PC-9 (cell line): Measurements from ENCODE around the gene PCDHGA7. TPM values are rescaled to one million over a fixed set of nuclear protein-coding genes. Genes with fewer than 3 reads are reported as not detected.
A peak's percentile ranks its signal among the peaks of the same experiment; 100 is the strongest.
"Not testable (repeated sequence)": the region's sequence is repeated elsewhere in the genome, so short reads cannot be mapped to it uniquely, and the experiment has no call there.

Experiments used
- Bru-seq: library from RNA; stranded (reverse); fragments of 400-500 nt; gene quantifications from one replicate; lab custom pipeline; 2021; lab: Mats Ljungman, UMichigan
- BruChase-seq, 2 experiments: library from RNA; stranded (reverse); fragments of 400-500 nt; gene quantifications; one replicate each; lab custom pipeline; 2021; lab: Mats Ljungman, UMichigan
- BruUV-seq: library from RNA; stranded (reverse); fragments of 400-500 nt; replicated peaks from 2 replicates; lab custom pipeline; 2021; lab: Mats Ljungman, UMichigan
- CTCF ChIA-PET: fragments of 300-600 bp; sonication (Branson Sonifier 250); formaldehyde crosslinking; loops from one replicate; lab custom pipeline; 2022; ENCODE audit warnings: antibody characterized with exemption; lab: Charles Lee
- POLR2A ChIA-PET: fragments of 300-600 bp; sonication (Branson Sonifier 250); formaldehyde crosslinking; loops from one replicate; lab custom pipeline; 2022; ENCODE audit warnings: antibody characterized with exemption; ENCODE audit not compliant: unreplicated experiment; lab: Charles Lee
- DNase-seq, 2 experiments: peaks; one replicate each; pipeline versions ENCODE4 v3.0.0 to v3.0.0-alpha.2; 2015 to 2022; ENCODE audit warnings: mixed read lengths in 1 of 2
- H2AFZ ChIP-seq: fragments of 200-600 bp; sonication (generic); 2 replicates; pipeline ENCODE4 v1.8.1; 2017; ENCODE audit warnings: antibody characterized with exemption
- H3F3A ChIP-seq: fragments of 200-600 bp; sonication (generic); 2 replicates; pipeline ENCODE4 v1.8.1; 2017; ENCODE audit warnings: antibody characterized with exemption, mild to moderate bottlenecking, low read depth; ENCODE audit not compliant: insufficient read depth
- H3K27ac ChIP-seq: fragments of 200-600 bp; sonication (generic); 2 replicates; pipeline ENCODE4 v1.6.1; 2016; ENCODE audit warnings: mixed run types
- H3K27me3 ChIP-seq: fragments of 200-600 bp; sonication (generic); 2 replicates; pipeline ENCODE4 v1.6.1; 2016; ENCODE audit warnings: low read depth, mixed run types; ENCODE audit not compliant: insufficient read depth
- H3K36me3 ChIP-seq: fragments of 200-600 bp; sonication (generic); 2 replicates; pipeline ENCODE4 v1.6.1; 2016; ENCODE audit warnings: low read depth, mixed run types
- H3K4me1 ChIP-seq: fragments of 200-600 bp; sonication (generic); replicated peaks from 2 replicates; pipeline ENCODE4 v1.6.1; 2016; ENCODE audit warnings: mixed run types; ENCODE audit not compliant: insufficient read depth
- H3K4me2 ChIP-seq: fragments of 200-600 bp; sonication (generic); 2 replicates; pipeline ENCODE4 v1.6.1; 2017; ENCODE audit warnings: mixed run types
- H3K4me3 ChIP-seq: fragments of 200-600 bp; sonication (generic); 2 replicates; pipeline ENCODE4 v1.6.1; 2016; ENCODE audit warnings: mixed run types
- H3K79me2 ChIP-seq: fragments of 200-600 bp; sonication (generic); 2 replicates; pipeline ENCODE4 v1.6.1; 2017; ENCODE audit warnings: low read depth, mixed run types
- H3K9me2 ChIP-seq: fragments of 200-600 bp; sonication (generic); 2 replicates; pipeline ENCODE4 v1.8.1; 2017; ENCODE audit warnings: mild to moderate bottlenecking; ENCODE audit not compliant: insufficient read depth
- H3K9me3 ChIP-seq: fragments of 200-600 bp; sonication (generic); 2 replicates; pipeline ENCODE4 v1.8.1; 2016; ENCODE audit warnings: low read depth; ENCODE audit not compliant: insufficient read depth
- H4K20me1 ChIP-seq: fragments of 200-600 bp; sonication (generic); 2 replicates; pipeline ENCODE4 v1.8.1; 2017; ENCODE audit not compliant: insufficient read depth
- EZH2 ChIP-seq: fragments of 200-600 bp; sonication (generic); IDR thresholded peaks from 2 replicates; pipeline ENCODE4 v1.8.0; 2017; ENCODE audit warnings: antibody characterized with exemption, low read depth
- intact Hi-C: fragments of 100-400 bp; cut with micrococcal nuclease; formaldehyde crosslinking; loops from one replicate; pipeline ENCODE4 v1.10.0; 2022; ENCODE audit not compliant: unreplicated experiment
- long read RNA-seq: library from polyadenylated mRNA; stranded (forward); transcript quantifications from one replicate; pipeline ENCODE4 v2.0.0, GENCODE V29; 2022
- total RNA-seq: library from RNA; stranded (reverse); gene quantifications from 2 replicates; pipeline ENCODE4 v1.2.3, GENCODE V29; 2021
- TF ChIP-seq, protein P1 (sequence below): fragments of 200-600 bp; sonication (generic); conservative IDR thresholded peaks from 2 replicates; pipeline ENCODE4 v1.6.1; 2017; ENCODE audit warnings: mixed run types, antibody characterized with exemption, mild to moderate bottlenecking, moderate library complexity

Gene PCDHGA7
- total RNA-seq (not detected in 2 replicates), Bru-seq, nascent RNA (not detected), BruChase-seq, experiment 1, labeled RNA remaining after a 2-hour chase (percentile 12 among the genes with signal in this experiment), BruChase-seq, experiment 2, labeled RNA remaining after a 6-hour chase (percentile 14 among the genes with signal in this experiment)
- long read RNA-seq, result 0 reads

DNA sequence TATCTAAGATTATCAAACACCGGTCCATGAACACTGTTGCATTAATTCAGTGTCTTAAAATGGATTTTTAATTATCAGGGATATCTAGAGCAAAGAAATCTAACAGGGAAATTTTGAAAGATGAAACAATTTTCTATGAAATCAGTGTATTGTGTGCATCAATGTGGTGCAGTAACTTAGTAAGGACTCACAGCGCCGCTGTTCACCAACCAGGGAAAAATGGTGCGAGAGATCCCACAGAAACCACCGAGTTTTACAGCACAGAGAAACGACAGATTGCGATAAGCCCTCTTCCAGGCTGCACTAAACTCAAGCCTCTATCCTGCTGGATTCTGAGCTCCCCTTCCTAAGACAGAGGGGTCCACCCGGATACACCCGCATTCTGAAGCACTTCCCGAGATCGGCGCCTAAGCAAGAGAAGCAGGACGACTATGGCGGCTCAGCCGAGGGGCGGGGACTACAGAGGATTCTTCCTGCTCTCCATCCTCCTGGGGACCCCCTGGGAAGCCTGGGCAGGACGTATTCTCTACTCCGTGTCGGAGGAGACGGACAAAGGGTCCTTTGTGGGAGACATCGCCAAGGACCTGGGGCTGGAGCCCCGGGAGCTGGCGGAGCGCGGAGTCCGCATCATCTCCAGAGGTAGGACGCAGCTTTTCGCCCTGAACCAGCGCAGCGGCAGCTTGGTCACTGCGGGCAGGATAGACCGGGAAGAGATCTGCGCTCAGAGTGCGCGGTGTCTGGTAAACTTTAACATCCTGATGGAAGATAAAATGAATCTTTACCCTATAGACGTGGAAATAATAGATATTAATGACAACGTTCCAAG is at the start of gene PCDHGA7:
Gene PCDHGA7 (plus strand): TSS at position 274 of the 826 bp plus-strand sequence. CDS start 158 bp downstream, at position 432.
- intact Hi-C loops, result no loop called here
- H3K4me2 ChIP-seq, result no peak within 1 kb of the TSS
- DNase-seq, result no peak
- no peaks in the 10 kb centered on the region for H3F3A ChIP-seq
- BruUV-seq, result no TSS peak
- H3K9me3 ChIP-seq, result no peaks in the 10 kb centered on the region
- H3K27ac ChIP-seq, result no peak within 1 kb of the TSS
- H3K4me1 ChIP-seq, result no peaks in the 10 kb centered on the region
- no peaks in the 10 kb centered on the region for H3K79me2 ChIP-seq
- no peaks in the 10 kb centered on the region for H3K9me2 ChIP-seq
- H3K4me3 ChIP-seq, result no peak within 1 kb of the TSS
- no peaks in the 10 kb centered on the region for H4K20me1 ChIP-seq
- CTCF ChIA-PET, result no interaction called here
- no peaks in the 10 kb centered on the region for H3K36me3 ChIP-seq
- peaks cover 49% of the 10 kb centered on the region for H3K27me3 ChIP-seq
- POLR2A ChIA-PET, result no interaction called here
- H2AFZ ChIP-seq, result no peak within 1 kb of the TSS
- TF ChIP-seq, protein P1, sequence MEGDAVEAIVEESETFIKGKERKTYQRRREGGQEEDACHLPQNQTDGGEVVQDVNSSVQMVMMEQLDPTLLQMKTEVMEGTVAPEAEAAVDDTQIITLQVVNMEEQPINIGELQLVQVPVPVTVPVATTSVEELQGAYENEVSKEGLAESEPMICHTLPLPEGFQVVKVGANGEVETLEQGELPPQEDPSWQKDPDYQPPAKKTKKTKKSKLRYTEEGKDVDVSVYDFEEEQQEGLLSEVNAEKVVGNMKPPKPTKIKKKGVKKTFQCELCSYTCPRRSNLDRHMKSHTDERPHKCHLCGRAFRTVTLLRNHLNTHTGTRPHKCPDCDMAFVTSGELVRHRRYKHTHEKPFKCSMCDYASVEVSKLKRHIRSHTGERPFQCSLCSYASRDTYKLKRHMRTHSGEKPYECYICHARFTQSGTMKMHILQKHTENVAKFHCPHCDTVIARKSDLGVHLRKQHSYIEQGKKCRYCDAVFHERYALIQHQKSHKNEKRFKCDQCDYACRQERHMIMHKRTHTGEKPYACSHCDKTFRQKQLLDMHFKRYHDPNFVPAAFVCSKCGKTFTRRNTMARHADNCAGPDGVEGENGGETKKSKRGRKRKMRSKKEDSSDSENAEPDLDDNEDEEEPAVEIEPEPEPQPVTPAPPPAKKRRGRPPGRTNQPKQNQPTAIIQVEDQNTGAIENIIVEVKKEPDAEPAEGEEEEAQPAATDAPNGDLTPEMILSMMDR, result no peak
- TF ChIP-seq EZH2, result no peak

DNA sequence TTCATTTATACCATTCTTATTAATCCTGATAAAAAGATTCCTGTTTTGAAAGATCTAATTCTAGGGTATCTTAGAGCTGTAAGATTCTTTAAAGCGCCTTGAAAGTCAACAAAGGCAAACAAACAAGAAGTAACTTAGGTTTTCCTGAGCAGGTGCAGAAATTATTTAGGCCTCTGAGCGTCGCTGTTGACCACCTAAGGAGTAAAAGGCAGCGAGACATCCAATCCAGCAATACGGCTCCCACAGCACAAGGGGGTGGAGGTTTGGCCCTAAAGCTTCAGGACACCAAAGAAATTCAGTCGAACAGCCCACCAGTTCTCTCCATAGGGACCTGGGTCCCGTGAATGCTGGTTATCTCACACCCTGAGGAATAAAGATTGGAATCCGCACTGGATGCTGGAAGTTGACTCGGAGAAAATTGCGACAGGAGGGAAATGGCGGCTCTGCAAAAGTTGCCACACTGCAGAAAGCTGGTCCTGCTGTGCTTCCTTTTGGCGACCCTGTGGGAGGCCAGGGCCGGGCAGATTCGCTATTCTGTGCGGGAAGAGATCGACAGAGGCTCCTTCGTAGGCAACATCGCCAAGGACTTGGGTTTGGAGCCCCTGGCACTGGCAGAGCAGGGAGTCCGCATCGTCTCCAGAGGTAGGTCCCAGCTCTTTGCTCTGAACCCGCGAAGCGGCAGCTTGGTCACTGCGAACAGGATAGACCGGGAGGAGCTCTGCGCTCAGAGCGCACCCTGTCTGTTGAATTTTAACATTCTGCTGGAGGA is 43.8 kb upstream of the PCDHGA7 start, which contains the start of gene PCDHGA2:
Gene PCDHGA2 (plus strand): TSS at position 223 of the 769 bp plus-strand sequence.
- TF ChIP-seq, protein P1, result peak; percentile 58
- no peak for TF ChIP-seq EZH2
- Histone ChIP-seq H2AFZ (no peak within 1 kb of the TSS; the same call in 1 of the 2 replicates), H3K27ac (no peak within 1 kb of the TSS), H3K27me3 (no peaks in the 10 kb centered on the region), H3K36me3 (no peaks in the 10 kb centered on the region), H3K4me2 (no peak within 1 kb of the TSS), H3F3A (no peaks in the 10 kb centered on the region), H3K4me3 (no peak within 1 kb of the TSS), H4K20me1 (no peaks in the 10 kb centered on the region), H3K4me1 (0 out of 2 replicates have a peak, but pooled peaks cover 5% of the 10 kb centered on the region), H3K9me2 (no peaks in the 10 kb centered on the region), H3K9me3 (peaks cover 4% of the 10 kb centered on the region; the same call in 1 of the 2 replicates), H3K79me2 (no peaks in the 10 kb centered on the region)
- CTCF ChIA-PET, result interaction anchor here (0.6 kb wide), 1 partner anchor 183 kb away, joined by 3 read pairs; no protein-coding TSS in a partner anchor
- intact Hi-C loops, result no loop called here
- POLR2A ChIA-PET, result interaction anchor here (0.7 kb wide), 1 partner anchor 74 kb away, joined by 3 read pairs; the partner anchor contains the start of gene PCDHGA10
- BruUV-seq, result no TSS peak
- peak in 1 of 2 experiments; percentile 19 for DNase-seq

DNA sequence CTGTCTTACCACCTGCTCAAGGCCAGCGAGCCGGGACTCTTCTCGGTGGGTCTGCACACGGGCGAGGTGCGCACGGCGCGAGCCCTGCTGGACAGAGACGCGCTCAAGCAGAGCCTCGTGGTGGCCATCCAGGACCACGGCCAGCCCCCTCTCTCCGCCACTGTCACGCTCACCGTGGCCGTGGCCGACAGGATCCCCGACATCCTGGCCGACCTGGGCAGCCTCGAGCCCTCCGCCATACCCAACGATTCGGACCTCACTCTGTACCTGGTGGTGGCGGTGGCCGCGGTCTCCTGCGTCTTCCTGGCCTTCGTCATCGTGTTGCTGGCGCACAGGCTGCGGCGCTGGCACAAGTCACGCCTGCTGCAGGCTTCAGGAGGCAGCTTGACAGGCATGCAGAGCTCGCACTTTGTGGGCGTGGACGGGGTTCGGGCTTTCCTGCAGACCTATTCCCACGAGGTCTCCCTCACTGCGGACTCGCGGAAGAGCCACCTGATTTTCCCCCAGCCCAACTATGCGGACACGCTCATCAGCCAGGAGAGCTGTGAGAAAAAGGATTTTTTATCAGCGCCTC is 41.7 kb upstream of the PCDHGA7 start:
- H3K4me3 ChIP-seq, H3F3A ChIP-seq, H3K36me3 ChIP-seq, H3K4me1 ChIP-seq, H3K27me3 ChIP-seq, intact Hi-C loops, H2AFZ ChIP-seq, DNase-seq, H4K20me1 ChIP-seq, H3K9me2 ChIP-seq, H3K9me3 ChIP-seq, H3K27ac ChIP-seq, H3K4me2 ChIP-seq, BruUV-seq, POLR2A ChIA-PET, H3K79me2 ChIP-seq: not testable (repeated sequence)
- CTCF ChIA-PET, result interaction anchor here (0.6 kb wide), 1 partner anchor 10 kb away, joined by 4 read pairs; the partner anchor contains the start of gene PCDHGA1
